ENCODE measurements around the gene RPS19BP1.

RPS19BP1 gene

DNA sequence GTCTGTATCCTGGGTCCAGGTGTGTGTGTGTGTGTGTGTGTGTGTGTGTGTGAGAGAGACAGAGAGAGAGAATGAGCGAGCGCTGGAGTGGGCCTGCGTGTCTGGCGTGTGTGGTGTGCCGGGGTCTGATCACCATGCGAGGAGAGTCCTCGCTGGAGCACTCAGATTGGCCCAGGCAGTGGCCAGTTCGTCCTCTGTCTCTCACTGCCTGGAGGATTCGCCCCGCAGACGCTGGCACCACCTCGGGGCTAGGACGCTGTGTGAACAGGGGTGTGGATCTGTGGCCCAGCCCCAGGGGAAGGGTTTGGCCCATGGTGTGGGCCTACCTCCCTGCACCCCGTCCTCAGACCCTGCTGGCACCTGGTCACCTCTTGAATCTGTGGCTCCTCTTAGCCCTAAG, 26.4 kb upstream of the RPS19BP1 start:
- no peak for DNase-seq

DNA sequence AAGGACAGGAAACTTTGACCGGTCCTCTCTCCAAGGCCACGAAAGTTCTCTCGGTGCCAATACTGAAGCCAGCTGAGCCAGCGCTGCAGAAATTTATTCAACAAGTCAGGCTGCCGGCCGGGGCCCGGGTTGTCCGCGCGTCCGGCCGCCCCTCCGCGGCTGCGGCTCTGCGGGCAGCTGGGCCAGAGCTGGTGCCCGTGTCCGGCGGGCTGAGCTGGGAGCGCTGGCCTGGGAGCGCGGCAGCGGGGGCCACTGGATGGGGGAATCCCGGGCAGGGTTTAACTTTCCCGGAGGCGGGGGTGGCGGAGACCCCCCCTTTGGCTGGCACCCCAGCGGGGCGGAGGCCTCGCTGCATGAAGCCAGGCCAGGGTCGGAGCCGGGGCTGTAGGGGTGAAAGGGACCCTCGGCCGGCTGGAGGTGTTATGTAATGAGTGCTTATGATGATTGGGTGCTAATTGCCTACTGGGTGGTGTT, 25.7 kb upstream of the RPS19BP1 start:
- DNase-seq: no peak

DNA sequence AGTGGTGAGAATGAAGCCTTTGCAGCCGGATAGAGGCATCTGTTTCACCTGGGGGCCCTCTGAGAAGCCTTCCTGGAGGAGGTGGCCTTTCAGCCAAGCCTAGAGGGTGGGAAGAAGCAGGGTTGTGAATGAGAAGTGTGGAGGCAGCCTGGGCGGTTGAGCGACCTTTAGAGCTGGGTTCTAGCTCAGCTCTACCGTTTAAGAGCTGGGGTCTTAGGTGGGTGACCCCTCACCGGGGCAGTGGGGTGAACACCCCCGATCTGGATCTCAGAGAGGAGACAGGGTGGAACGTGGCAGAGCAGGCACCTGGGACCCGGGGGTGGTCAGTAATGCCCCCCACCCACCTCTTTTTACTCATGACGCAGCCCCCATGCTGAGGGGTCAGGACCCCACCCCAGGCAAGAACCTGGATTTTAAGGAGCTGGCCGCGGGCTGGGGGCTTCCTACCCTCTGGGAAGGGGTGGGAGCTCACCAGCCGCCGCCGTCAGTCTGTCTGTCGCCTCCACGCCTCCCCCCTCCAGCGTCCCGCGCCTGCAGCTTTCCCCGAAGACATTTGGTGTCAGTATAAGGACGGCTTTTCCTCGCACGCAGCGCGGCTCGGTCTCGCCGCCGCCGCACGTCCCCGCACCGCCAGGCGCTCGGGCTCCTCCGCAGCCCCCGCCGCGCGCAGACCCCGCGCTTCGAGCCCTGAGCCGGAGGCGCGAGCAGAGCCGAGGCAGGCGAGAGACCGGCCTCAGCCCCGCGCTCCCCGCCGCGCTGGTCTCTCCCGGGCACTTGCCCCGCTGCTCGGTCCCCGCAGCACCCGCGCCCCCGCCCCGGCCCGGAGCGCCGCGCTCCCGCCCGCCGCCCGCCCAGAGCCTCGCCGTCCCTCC, 24.7 kb upstream of the RPS19BP1 start:
- no peak for DNase-seq

DNA sequence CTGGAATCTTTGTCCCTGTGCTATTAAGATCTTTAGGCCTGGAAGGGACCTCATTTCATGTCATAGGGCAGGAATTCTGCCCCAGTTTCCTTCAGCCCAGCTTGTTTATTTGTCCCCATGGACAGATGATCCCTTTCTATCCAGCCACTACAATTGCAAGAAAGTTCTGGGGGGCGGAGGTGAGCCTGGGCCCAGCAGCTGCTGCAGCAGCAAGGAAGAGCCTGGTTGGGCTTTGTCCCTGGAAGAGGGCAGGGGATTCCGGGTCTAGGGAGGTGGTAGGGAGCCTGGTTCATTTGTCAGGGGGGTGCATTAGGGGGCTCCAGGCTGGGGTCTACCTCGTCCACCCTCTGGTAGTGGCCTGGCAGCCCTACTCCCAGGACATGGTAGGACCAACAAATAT, 21.6 kb upstream of the RPS19BP1 start:
- no peak for DNase-seq

DNA sequence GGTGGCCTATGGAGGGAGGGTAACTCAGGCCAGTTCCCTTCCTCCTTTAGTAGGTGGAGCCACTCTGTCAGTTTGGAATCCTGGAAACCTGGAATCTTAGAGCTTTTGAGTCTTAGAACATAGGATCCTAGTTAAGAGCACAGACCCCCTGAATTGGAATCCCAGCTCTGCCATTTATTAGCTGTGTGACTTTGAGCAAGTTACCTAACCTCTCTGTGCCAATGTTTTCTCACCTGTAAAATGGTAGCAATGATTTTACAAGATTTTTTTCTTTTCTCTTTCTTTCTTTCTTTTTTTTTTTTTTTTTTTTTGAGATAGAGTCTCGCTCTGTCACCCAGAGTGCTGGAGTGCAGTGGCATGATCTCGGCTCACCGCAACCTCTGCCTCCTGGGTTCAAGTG, 20.9 kb upstream of the RPS19BP1 start:
- DNase-seq: no peak

DNA sequence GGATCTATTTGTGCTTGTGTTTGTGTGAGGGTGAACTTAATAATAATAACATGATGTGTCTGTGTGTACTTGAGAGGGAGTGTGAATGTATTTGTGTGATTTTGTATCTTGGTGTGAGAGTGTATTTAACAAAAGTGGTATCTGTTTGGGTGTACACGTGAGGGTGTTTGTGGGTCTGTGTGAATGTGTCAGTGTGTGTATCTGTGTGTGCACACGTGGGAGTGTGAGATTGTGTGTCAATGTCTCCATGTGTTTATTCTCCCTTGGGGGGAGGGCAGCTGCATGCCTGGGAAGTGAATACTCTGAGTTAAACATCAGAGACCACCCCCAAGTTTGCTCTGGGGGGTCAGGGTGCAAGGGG, 15.0 kb upstream of the RPS19BP1 start:
- DNase-seq: no peak

DNA sequence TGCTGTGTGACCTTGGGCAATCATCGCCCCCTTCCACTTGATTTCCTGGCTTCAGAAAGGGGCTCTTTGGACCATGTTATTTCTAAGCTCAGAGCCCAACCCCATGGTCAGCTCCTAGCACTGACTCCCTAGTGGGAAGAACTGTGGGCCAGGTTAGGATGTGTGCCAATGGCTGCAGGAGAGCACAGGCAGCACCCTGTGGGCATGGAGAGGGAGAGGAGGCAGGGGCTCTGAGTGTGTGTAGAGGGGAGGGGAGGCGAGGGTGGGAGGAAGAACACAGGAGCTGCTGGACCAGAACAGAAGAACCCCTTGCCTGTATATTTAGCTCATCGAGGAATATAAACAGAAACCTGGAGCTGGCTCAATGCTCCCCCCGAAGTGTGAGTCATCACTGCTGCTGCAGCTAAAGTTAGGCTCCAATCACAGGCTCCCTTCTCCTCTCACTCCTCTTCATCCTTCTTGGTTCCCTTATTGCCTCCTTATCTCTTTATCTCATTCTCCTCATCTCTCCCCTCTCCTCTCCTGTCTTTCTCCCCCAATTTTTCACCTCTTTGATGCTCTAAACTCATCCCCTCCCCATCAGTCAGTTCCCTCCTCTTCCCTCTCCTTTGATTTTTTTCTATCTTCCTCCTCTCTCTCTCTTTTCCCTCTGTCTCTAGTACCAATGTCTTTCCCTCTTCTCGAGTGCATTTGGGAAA, 14.5 kb upstream of the RPS19BP1 start:
- no peak for DNase-seq

DNA sequence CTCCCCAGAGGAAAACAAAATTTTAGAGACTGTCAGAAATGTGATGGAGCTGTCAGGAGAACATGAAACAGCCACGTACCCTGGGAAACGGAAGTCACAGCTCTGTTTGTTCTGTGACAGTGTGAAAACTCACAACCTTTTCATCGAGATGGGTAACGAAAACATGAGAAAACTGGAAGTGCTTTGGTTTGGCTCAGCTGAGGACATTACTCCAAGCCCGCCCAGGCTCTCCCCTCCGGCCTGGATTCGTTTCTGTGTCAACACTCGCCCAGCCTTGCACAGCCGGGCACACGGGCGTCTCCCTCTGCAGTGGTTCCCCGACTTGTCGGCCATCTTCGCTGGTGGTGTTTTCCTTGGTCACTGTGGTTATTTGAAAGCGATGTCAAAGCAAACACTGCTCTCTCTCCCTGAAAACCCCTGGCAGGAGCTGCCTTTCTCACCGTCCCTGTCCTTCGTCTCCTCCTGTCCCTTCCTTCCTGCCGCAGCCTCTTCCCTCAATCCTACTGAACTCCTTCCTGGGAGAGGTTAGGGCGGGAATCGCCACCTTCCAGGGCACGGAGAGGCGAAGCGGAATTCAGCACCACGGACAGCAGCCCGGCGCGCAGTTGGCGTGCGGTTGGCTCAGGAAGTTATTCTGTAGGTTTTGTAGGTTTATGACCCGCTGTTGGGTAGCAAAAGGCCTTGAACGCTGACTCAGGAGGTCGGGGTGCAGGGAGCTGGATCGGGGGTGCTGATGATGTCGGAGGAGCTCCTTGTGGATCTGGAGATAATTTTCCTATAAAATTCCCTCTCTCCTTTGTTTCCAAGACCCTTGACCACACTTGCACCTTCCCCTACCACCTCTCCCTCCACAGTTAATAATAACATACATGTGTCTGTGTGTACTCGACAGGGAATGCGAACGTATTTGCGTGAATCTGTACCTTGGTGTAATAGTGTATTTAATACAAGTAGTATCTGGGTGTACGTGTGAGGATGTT, 13.1 kb upstream of the RPS19BP1 start:
- DNase-seq: no peak

DNA sequence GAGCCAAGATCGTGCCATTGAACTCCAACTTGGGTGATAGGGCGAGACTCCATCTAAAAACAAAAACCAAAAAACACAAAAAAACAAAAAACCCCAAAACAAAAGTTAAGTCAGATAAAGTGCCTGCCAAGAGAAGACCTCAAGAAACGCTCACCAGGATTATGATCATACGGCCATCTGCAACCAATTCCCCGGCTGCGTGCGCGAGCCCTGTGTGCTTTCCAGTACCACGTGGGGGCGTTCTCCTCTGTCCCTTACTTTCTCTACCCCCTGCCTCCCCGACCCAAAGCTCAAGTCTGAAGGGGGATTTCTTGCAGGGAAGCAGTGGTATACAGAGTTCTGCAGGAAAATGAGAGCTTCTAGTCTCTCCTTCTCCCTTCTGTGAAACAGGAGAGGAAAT, 10.5 kb upstream of the RPS19BP1 start:
- peak; percentile 48 for DNase-seq

DNA sequence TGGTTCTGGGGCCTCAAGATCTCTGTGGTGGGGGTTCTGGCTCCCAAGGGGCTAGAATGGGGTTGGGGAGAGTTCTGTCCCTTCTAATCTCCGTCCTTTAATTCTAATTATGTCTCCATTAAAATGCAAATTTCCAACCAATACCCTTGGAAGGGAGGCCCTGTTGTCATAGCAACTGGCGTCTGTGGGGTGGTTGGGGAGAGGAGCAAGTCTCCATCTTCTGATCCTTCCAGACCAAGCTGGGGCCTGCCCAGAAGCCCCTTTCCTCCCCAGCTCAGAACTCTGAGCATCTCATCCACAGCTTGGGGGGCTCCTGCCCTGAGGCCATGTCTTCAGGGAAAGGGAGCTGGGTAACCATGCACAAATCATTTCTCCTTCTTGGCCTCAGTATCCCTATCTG, 5.4 kb upstream of the RPS19BP1 start:
- DNase-seq: no peak

DNA sequence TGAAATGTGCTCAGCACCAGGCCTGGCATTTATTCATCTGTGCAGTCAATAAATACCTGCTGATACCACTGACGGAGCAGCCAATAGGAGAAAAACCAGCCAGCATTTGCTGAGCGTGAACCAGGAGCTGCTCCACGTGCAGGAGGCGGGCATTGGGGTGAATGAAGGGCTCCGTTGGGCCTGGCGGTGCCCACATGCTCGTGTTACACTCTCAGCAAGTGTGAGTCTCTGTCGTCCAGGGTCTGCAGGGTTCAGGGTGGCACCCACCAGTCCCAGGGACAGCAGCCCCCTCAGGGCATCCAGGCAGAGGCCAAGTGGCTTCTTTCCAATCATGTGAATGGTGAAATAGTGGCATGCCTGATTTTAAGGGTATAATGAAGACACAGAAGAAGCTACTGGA, 4.2 kb upstream of the RPS19BP1 start:
- DNase-seq: no peak

DNA sequence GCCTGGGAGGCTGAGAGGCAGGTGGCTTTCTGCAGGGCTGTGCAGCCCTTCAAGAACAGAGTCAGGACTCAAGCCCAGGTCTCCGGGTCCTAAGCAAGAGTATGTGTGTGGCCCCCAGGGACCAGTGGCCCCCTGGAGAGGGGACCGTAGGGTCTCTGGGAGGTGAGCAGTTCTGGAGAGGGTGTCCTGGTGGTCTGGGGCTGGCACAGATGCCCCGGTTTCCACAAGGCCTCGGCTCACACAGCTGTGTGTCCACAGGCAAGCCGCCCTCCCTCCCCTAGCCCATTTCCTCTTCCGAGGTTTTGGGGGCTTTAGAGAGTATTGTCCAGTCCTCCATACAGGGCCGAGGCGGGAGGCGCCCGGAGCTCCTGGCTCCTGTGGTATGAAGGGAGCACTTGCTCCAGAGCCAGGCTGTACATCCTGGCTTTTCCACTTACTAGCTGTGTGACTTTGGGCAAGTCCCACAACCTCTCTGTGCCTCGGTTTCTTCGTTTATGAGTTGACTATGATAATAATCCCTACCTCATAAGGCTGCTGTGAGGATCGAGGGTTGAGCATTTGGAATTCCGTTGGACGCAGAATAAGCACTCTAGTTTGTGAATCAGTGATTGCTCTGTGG, 3.4 kb upstream of the RPS19BP1 start:
- no peak for DNase-seq

DNA sequence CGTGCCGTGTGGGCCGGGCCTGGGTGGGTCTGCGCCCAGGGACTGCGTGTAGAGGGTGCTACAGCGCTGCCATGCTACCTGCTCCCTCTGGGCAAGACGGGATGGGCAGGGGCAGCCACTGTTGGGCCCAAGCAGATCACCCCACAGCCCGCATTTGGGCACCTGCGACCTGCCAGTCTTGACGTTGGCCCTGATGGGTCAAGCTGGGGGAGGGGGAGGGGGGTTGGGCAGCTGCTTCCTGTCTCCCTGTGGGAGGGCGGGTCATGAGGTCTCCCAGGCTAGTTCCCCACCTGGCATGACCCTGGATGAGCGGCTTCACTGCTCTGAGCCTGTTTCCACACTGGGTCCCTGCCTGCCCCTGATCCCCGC, 2.8 kb upstream of the RPS19BP1 start:
- no peak for DNase-seq

DNA sequence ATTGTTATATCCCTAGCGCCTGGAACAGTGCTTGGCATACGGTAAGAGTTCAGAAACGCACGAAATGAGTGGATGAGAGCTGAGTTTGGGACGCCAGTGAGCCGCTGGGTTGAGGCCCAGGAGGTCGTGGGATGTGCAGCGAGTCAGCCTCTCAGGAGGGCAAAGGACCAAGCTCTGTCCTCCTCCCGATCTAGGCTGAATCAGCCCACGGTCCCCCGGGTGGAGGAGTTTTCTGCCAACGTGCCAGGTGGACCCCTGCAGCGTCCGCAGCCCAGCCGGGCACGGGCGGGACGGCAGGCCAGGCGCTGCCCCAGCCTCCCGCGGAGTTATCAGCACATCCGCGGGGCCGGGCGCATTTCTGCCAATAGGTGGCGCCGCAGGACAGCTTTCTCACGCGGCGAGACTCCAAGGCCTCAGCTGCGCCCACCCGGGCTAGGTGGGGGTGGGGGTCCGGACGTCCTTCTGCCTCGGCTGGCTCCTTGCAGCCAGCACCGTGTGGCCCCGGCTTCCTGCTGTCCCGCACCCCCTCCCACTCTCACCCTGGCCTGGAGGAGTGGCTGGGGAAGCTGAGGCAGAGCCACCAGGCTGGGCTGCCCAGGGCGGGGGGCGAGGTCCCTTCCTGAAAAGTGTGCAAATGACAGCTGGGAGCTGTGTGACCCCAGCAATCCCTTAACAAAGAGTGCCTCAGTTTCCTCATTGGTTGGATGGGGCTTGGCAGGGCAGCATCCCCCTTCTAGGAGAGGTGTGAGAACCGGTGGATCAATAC, 2.2 kb upstream of the RPS19BP1 start:
- peak; percentile 11 for DNase-seq

DNA sequence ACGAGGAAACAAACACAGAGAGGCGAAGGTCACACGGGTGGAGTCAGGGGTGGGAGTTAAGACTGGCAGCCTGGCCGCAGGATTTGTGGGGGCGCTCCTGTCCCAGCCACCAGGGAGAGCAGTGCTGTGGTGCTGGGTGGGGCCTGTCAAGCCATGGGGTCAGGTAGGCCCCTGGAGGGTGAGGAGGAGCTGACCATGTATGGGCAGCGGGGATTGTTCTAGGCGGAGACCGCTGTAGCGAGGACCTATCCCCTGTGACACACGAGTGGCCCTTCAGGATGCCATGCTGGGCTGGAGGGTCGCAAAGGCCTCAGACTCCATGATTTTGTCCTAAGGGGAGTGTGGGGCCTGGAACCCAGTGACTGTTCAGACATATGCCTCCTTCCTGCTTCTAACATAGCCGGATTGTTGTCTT, 1.6 kb upstream of the RPS19BP1 start:
- DNase-seq: no peak

DNA sequence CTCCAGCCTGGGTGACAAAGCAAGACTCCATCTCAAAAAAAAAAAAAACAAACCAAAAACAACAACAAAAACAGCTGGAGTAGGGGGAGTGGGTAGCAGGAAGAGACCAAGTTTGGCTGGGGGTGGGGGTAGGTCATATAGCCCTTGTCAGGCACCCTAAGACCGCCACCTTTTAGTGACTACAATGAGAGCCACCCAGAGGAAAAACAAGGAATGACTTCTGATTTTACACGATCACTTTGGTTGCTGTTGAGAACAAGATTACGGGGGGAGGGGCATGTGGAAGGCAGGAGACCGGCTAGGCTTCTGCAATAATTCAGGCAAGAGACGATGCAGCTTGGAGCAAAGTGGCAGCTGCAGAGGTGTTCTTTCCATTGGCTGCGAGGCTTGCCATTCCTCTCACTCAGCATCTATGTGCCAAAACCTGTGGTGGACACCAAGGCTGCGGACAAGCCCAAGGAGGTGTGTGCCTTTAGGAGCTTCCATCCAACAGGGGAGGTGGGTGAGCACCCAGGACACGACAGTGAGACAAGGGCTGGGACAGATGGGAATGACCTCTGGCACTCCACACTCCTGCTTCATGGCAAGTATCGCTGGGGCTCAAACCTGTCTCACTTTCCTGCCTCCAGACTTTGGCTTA, 1.7 kb downstream of the RPS19BP1 start:
- DNase-seq: no peak

DNA sequence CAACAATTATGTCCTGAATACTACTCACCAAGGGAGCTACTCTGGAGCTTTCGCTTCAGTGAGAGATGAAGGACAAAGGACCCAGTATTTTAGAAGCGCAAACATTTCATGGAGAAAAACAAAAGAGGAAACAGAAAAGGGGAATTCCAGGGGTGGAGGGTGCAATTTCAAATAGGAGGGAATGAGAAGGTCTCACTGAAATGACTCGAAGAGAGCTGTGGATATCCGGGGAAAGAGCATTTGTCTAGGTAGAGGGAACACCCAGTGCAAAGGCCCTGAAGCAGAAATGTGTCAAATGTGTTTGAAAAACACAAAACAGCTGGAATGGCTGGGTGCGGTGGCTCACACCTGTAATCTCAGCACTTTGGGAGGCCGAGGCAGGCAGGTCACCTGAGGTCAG, 2.4 kb downstream of the RPS19BP1 start:
- no peak for DNase-seq

DNA sequence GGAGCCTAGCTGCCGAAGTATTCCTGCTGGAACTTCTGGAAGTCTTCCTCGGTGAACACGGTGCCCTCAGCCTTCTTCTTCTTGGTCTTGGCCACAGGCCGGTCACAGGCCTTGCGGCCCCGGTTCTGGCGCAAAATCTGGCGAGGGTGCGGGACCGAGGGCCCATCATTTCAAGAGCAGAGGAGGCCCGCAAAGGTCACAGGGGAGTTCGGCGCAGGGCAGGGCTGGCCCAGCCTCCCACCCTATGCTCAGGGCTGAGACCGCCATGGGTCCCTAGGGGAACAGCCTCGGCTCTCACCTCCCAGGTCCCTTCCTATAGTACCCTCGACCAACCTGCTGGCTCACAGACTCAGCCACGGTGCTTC, 3.1 kb downstream of the RPS19BP1 start:
- DNase-seq: no peak

DNA sequence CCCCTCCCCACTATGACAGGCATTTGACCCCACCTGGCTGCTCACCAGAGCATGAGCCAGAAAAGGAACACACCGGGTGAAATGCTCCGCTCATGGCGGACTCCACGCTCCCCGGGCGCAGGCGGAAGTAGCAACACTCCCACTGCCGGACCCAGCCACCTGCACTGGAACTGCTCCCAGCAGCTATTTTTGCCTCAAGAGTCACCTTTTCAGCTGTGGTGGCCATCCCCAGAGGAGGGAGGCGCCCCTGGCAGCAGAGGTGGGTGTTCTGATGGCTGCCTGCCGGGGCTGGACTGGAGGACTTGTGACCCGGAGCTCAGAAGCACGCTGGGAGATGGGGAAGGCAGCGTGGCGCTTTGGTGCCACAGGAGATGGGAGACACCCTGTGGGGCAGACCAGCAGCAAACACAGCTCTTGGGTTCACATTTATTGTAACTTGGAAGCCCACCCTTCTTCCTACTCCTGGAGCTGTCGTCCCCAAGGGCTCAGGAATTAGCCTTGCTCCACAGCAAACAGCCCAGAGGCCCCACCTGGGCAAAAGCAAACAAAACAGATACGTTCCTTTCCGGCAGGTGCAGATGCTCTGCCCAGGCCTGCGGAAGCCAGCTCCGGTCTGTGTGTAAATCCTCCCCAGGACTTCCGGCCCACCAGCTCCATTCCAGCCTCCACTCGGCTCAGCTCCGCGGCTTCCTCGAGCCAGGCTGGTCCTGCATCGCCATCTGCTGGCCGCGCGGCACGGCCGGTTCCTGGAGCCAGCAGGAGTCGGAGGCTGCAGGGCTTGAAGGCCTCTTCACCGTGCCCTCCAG, 3.7 kb downstream of the RPS19BP1 start:
- DNase-seq: peak; percentile 27

DNA sequence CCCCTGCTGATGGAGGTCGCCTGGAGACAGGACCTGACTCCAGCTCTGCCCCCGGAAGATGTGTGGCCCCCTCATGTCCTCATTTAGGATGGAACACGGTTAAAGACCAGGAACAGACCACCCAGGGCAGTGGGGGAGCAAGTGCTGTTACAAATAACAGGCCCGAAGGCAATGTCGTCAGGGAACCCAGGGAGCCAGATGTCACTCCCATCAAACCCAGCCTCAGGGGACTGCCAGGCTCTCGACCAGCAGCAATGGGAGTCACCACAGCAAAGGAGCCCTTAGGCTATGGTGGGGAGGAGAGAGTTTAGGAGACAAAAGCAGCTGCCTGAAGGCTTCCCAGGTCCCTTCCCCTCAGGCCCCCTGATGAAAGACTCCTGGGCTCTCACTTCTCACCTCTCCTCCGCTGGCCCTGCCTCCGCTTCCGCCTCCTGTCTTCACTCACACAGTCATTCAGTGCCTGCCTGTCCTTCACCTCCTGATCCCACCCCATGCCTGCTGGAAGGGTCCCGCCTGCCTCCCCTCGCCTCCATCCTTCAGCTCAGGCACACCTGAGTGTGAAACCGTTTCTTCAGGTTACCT, 4.4 kb downstream of the RPS19BP1 start:
- no peak for DNase-seq
